ENCODE measurements around the gene AKAP8.

AKAP8 gene

GRCh38 chr19:15330801-15331418 is 48.7 kb downstream of the AKAP8 start:
- no peak for DNase-seq

GRCh38 chr19:15328312-15328711 is 51.3 kb downstream of the AKAP8 start:
- no peak for DNase-seq

- no peak for DNase-seq
These were observed 54.6 kb downstream of the AKAP8 start for GRCh38 chr19:15324791-15325519.

- no peak for DNase-seq
These were observed 55.9 kb downstream of the AKAP8 start for GRCh38 chr19:15323496-15324235.

- no peak for DNase-seq
These were observed 57.8 kb downstream of the AKAP8 start for GRCh38 chr19:15321739-15322138.

- no peak for DNase-seq
These were observed 59.5 kb downstream of the AKAP8 start for GRCh38 chr19:15320116-15320515.

GRCh38 chr19:15318241-15318691 is 61.3 kb downstream of the AKAP8 start:
- no peak for DNase-seq

- no peak for DNase-seq
These were observed 62.1 kb downstream of the AKAP8 start for GRCh38 chr19:15317392-15318071.

GRCh38 chr19:15316498-15316897 is 63.1 kb downstream of the AKAP8 start:
- no peak for DNase-seq

- DNase-seq: no peak
These were observed 64.5 kb downstream of the AKAP8 start for GRCh38 chr19:15315101-15315500.

- DNase-seq: no peak
These were observed 65.8 kb downstream of the AKAP8 start for GRCh38 chr19:15313649-15314279.

- DNase-seq: no peak
These were observed 72.4 kb downstream of the AKAP8 start for GRCh38 chr19:15307169-15307568.

- DNase-seq: no peak
These were observed 73.8 kb downstream of the AKAP8 start for GRCh38 chr19:15305582-15306334.

GRCh38 chr19:15304140-15304705 is 75.4 kb downstream of the AKAP8 start:
- no peak for DNase-seq

All from NCI-H1092 (cell line).